Activated CD8-positive, alpha-beta memory T cell treated with anti-CD3 and anti-CD28 coated beads for 36 hours (primary cell): ENCODE results near the gene CALM3. TPM values are rescaled to one million over a fixed set of nuclear protein-coding genes. Genes with fewer than 3 reads are reported as not detected.

Experiments used
- CTCF ChIA-PET: fragments of 350-600 bp; sonication (Branson Sonifier 250); formaldehyde crosslinking; loops from one replicate; lab custom pipeline; 2021; ENCODE audit warnings: antibody characterized with exemption; lab: Charles Lee
- POLR2A ChIA-PET: fragments of 350-600 bp; sonication (Branson Sonifier 250); formaldehyde crosslinking; loops from one replicate; lab custom pipeline; 2021; ENCODE audit warnings: antibody characterized with exemption; lab: Charles Lee
- total RNA-seq, 2 experiments: library from RNA; stranded (reverse); gene quantifications; one replicate each; pipeline ENCODE4 v1.2.3, GENCODE V29; 2021

CALM3 gene
- total RNA-seq, 2 experiments from 2014 or later, result 454 to 460 TPM

DNA sequence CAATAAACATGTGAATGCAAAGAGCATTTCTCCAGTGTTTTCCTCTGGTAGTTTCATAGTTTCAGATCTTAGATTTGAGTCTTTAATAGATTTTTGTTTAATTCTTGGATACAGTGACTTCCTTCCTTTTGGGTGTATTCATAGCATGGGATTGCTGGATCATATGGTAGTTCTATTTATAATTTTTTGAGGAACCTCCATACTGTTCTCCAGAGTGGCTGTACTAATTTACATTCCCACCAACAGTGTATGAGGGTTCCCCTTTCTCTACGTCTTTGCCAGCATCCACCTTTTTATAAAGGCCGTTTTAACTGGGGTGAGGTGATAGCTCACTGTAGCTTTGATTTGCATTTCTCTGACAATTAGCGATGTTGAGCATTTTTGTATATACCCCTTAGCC is 9.3 kb upstream of the CALM3 start:
- CTCF ChIA-PET, result no interaction called here
- POLR2A ChIA-PET, result no interaction called here

DNA sequence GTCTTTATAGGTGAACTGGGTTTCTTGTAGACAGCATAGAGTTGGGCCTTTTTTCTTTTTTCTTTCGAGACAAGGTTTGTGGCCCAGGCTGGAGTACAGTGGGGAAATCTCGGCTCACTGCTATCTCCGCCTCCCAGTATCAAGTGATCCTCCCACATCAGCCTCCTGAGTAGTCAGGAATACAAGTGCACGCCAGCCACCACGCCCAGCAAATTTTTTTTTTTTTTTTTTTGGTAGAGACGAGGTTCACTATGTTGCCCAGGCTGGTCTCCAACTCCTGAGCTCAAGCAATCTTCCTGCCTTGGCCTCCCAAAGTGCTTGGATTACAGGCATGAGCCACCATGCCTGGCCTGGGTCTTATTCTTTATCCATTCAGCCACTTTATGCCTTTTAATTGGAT is 5.1 kb upstream of the CALM3 start:
- ChIA-PET POLR2A (no interaction called here), CTCF (interaction anchor here (1.2 kb wide), 1 partner anchor 133 kb away, joined by 3 read pairs; no protein-coding TSS in a partner anchor)

DNA sequence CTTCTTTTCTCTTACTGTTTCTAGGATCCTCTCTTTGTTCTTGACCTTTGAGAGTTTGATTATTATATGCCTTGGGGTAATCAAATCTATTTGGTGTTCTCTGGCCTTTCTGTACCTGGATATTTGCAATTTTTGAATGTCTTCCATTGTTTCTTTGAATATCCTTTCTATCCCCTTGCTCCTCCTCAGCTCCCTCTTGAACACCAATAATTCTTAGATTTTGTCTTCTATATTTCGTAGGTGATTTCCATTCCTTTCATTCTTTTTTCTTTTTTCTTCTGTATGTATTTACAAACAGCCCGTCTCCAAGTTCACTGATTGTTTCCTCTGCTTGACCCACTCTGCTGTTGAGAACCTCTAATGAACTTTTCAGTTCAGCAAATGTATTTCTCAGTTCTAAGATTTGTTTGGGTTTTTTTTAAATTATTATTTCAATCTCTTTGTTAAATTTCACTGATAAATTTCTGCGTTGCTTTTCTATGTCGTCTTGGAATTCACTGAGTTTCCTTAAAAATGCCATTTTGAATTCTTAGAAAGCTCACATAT is 2.7 kb upstream of the CALM3 start:
- ChIA-PET CTCF (interaction anchor here (0.7 to 1.1 kb wide), 3 partner anchors 16 to 168 kb away, joined by 3 to 4 read pairs (median 4); no protein-coding TSS in a partner anchor), POLR2A (no interaction called here)

DNA sequence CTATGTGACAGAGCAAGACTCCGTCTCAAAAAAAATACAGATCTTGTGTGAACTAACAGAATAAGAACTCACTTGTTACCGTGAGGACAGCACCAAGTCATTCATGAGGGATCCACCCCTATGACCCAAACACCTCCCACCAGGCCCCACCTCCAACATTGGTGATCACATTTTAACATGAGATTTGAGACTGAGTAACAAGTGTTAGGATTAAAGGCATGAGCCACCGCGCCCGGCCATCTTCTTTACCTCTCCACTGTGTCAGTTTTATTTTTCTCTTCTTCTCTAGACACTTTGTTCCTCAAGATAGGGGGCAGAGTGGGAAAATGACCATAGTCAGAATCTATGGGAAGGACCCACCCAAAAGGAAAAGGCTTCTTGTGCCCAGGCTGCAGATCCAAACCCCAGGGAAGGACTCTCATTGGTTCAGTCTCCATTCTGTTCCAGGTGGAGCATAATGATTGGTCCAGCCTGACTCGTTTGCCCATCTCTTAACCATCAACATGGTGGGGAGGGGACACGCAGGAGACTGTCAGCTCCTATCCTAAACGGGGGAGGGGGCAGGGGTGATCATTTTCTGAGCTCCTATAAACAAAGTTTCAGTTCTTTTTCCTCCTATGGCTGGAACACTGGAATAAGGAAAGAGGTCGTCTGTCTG is 1.3 kb upstream of the CALM3 start:
- CTCF ChIA-PET, result interaction anchor here (0.6 to 5.1 kb wide), 5 partner anchors 13 to 71 kb away, joined by 3 to 36 read pairs (median 4); partner anchors contain the start of gene DACT3

DNA sequence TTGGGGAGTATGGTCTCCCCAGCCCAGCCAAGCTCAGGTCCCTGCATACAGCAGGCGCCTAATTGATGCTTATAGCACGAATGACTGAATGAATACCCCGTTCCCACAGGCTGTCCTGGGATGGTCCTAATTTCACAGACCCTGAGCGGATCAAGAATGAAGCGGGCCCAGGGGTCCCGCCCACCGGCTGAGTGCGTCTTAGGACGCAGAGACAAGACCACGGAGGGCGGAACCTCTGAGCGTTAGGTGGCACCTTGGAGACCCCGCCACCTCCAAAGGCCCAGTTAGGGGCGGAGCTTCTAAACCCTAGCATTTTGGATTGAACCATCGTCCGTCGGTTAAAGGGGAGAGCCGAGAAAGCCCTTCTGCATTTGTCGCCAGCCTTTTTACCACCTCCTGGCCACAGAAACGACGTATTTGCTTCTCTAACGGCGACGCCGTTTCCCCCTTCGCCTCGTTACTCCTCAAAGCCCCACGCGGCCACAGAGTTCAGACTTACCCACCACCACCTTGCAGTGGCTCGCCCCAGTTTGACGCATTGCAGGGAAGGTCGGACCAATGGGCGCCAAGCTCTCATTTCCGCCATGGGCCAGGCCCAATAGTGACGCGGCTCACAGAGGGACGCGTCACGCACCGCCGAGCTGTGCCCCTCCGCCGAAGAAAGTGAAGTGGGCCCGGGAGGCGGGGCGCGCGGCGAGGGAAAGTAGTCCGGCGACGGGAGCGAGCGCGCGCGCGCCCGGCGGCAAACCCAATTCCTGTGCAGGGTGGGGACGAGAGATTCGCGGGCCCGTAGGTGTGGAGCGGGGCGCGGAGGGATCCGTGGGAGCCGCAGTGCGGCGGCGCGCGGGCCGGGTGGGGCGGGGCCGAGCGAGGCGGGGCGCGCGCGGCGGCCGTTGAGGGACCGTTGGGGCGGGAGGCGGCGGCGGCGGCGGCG is 479 bp upstream of the CALM3 start:
- POLR2A ChIA-PET, result interaction anchor here (0.5 to 3.6 kb wide), 9 partner anchors 9 to 697 kb away, joined by 3 to 30 read pairs (median 3); partner anchors contain the start of gene DACT3
- CTCF ChIA-PET, result interaction anchor here (0.6 to 5.1 kb wide), 5 partner anchors 12 to 71 kb away, joined by 3 to 36 read pairs (median 4); partner anchors contain the start of gene DACT3

More for the DNA sequence above, 1.3 kb upstream of the CALM3 start:
- POLR2A ChIA-PET, result interaction anchor here (0.5 to 3.6 kb wide), 5 partner anchors 12 to 918 kb away, joined by 3 to 30 read pairs (median 6); partner anchors contain the start of gene DACT3

DNA sequence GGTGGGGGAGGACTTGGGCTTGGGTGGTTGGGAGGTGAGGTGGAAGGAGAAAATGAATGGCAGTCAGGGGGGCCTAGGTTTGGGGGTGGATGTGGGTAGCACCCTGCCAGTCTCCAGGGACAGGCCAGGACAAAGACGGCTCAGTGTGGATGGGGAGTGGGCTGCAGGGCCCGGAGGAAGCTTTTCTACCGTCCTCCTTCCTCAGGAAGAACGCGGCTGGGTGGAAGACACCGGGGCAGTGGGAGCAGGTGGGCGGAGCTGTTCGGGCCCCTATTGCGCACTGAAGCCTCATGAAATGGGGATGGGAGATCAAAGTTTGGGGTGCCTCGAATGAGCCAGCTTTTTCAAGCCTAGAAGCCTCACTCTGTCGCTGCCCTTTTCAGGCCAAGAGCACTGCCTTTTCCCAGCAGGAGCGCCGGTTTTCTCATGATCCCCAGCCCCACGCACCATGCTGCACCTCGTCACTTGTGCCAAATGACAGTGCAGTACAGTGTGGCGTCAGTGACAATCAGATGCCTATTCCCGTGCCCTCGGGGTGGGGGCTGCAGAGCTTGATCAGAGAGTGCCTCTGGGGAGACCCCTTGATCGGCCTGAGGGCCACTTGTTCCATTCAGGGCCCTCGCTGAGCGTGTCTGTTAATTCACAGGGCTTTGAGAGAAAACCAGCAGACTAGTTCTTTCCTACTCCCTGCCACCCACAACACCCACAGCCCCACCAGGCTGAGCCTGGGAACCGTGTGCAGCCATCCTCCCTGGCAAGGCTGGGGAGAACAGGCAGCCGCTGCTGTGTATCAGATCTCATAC is 1.5 kb downstream of the CALM3 start:
- CTCF ChIA-PET, result interaction anchor here (0.8 to 5.1 kb wide), 4 partner anchors 10 to 107 kb away, joined by 3 to 36 read pairs (median 8); partner anchors contain the start of gene PNMA8B
- POLR2A ChIA-PET, result interaction anchor here (0.6 to 3.6 kb wide), 9 partner anchors 9 to 654 kb away, joined by 3 to 30 read pairs (median 3); partner anchors contain the start of genes DACT3 and SLC1A5

DNA sequence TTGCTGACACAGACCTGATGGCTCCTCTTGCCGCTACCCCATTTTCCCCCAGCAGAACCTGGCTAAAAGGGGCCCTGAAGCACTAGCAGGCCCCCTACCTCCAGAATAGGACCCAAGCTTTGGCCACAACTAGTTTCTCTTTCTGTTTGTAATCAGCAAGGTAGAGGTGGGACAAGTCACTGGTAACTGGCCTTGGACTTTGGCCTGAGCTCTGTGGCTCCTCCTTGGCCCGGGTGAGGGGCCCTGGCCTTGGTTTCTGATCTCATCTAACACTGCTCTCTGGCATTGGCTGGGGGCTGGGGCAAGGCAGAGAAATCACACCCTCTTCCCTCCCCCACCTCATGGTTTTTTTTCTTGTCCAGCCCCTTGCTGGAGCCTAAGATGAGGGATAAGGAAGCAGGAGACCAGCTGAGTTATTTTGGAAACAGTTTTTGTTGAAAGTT is 2.1 kb downstream of the CALM3 start:
- ChIA-PET CTCF (interaction anchor here (0.5 to 5.1 kb wide), 3 partner anchors 10 to 302 kb away, joined by 3 to 36 read pairs (median 11); no protein-coding TSS in a partner anchor), POLR2A (interaction anchor here (0.8 to 3.6 kb wide), 2 partner anchors 8 to 101 kb away, joined by 3 to 30 read pairs; no protein-coding TSS in a partner anchor)

DNA sequence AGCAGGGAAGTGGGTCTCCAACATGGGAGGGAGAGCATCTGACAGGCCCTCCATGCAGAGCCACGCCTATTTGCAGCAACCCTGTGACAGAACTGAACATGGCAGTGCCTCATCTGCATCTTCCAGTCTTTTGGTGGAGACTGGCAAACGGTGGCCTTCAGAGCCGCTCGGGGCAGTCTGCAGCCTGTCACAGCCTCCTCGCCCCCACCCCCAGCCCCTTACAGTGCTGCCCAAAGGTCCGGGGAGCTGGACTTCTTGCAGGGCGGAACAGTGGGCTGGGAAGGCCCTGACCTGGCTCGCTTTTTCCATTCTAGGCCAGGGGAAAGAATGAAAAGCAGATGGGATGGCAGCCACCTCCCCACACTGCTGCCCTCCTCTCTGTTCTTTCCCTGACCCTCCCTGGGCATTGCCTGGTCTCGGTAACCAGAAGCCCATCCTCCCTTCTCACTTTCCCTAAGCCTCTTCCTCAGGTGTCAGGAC is 2.7 kb downstream of the CALM3 start:
- POLR2A ChIA-PET, result interaction anchor here (3.6 kb wide), 1 partner anchor 8 kb away, joined by 30 read pairs; no protein-coding TSS in a partner anchor

DNA sequence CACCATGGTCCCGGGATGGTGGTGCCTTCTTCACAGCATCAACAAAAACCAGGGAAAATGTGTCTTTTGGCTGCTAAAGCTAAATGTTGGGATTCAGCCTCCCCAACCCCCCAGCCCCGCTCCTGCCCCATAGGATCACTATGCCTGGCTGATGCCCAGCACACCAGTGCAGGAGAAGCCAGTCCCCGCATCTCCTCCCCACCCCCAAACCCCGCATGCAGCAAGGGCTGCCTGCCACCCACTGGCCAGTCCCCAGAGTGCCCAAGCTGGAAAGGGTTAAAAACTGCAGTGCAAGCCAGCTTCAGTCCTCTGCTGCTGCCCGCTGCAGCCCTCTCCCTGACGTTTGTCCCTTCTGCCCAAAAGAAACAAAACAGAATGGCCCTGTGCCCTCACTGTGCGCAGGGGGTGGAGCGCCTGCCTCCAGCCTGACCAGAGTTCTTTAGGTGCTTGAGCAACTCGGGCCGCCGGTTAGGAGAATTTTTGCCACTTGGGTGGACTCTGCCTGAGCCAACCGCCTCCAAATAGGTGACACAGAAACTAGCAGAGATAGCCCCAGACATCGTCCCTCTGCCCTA is 3.7 kb downstream of the CALM3 start:
- CTCF ChIA-PET, result interaction anchor here (1.6 to 5.1 kb wide), 3 partner anchors 8 to 57 kb away, joined by 4 to 36 read pairs (median 6); no protein-coding TSS in a partner anchor
- POLR2A ChIA-PET, result no interaction called here

More for the DNA sequence above, 2.7 kb downstream of the CALM3 start:
- CTCF ChIA-PET, result interaction anchor here (0.5 to 5.1 kb wide), 4 partner anchors 9 to 301 kb away, joined by 3 to 36 read pairs (median 8); no protein-coding TSS in a partner anchor

DNA sequence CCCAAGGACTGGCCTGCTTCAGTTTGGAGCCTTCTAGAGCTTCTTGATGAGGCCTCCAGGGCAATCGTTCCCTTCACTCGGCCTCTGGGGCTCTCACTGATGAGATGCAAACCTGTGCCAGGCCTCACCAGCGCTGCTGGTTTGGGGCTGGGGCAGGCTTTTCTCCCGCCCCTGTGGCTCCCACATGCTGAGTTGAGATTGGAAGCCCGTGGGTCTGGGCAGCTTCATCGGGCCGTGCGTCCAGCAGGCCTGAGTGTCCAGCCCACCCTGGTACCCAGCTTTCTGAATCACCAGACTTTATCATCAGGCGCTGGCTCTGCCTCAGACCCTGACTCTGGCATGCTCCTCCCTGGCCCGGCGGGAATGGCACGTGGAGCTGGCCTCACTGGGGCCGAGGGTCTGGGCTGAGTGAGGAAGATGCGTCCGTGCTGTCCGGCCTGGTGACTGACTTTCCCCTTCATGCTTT is 4.3 kb downstream of the CALM3 start:
- ChIA-PET CTCF (interaction anchor here (1.0 to 1.6 kb wide), 3 partner anchors 9 to 57 kb away, joined by 4 to 6 read pairs (median 4); no protein-coding TSS in a partner anchor), POLR2A (no interaction called here)

DNA sequence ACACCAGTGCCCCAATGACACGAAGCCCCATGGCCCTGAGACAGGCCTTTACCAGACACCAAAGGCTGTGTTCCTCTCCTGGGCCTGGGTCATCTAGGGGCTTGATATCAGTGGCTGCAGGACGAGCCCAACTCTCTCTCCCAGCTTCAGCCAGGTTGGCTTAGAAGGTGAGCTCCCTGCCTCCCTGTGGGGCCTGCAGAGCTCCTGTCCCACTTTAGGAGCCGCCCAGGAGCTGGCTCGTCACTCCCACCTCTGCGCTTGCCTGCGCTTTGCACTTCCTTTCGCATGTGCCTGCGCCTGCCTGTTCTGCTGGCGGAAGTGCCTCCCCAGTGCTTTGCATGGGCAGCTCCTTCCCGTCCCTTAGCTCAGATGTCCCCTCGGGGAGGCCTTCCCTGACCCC is 4.9 kb downstream of the CALM3 start:
- CTCF ChIA-PET, result interaction anchor here (1.0 to 1.6 kb wide), 2 partner anchors 8 to 11 kb away, joined by 4 to 6 read pairs; no protein-coding TSS in a partner anchor
- POLR2A ChIA-PET, result interaction anchor here (1.6 kb wide), 1 partner anchor 55 kb away, joined by 3 read pairs; the partner anchor contains the start of gene DACT3

DNA sequence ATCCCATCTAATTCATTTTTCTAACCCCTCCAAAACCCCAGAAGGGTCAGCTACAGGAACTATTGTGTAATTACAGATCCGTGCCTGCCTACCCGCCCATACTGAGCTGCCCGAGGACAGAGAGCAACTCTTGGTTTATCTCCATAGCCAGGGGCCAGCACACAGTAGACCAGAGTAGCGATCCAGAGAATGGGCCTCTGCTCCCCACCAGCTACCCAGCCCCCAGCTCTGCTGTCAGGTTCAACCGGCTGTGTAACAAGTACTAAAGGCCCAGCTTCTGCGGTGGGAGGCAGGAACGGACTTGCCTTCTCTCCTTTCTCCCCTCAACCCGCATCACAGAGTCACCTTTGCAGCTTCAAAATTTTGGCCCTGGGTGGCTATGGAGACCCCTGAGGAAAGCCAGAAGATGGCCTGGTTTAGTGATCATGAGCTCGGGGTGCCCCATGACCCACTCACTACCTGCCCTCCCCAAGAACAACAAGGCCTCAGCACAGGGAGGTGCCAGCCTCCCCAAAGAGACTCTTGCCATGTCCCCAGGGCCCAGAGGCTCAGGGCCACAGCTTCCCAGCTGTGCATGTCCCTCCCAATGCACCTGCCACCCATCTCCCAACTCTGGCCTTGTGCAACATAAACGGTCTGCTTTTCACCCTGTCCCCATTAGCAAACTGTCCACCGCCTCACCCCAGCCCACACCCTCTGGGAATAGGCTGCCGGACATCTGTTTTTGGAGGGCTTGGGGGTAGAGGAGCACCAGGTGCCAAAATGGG is 5.7 kb downstream of the CALM3 start:
- POLR2A ChIA-PET, result interaction anchor here (1.6 kb wide), 1 partner anchor 54 kb away, joined by 3 read pairs; the partner anchor contains the start of gene DACT3

DNA sequence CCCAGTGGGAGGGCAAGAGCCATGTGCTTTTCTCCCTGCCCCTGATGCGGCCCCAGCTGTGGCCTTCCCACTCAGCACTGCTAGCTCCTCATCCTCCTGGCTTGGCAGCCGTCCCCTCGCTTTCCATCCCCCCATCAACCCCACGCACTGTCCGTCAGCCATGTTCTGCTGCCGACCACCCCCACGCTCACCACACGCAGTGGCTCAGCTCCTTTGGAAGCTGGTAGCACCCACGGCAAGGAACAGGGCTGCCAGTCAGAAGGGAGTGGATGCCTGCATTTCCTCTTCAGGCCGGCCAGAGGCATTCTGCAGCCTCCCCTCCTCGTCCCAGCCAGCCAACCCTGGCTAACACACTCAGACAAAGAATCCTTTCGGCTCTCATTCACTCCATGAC is 6.3 kb downstream of the CALM3 start:
- ChIA-PET POLR2A (interaction anchor here (1.6 kb wide), 1 partner anchor 54 kb away, joined by 3 read pairs; the partner anchor contains the start of gene DACT3), CTCF (interaction anchor here (0.5 kb wide), 1 partner anchor 143 kb away, joined by 3 read pairs; no protein-coding TSS in a partner anchor)

More for the DNA sequence above, 5.7 kb downstream of the CALM3 start:
- CTCF ChIA-PET, result interaction anchor here (1.0 kb wide), 1 partner anchor 7 kb away, joined by 4 read pairs; no protein-coding TSS in a partner anchor

DNA sequence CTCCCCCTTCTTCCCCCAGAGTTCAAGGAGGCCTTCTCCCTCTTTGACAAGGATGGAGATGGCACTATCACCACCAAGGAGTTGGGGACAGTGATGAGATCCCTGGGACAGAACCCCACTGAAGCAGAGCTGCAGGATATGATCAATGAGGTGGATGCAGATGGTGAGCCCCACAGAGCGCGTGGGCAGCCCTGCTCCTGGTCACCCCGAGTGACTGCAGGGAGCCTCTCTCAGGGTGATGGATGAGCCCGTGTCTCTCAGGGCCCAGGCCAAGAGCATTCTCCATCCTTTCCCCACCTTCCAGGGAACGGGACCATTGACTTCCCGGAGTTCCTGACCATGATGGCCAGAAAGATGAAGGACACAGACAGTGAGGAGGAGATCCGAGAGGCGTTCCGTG is 7.0 kb downstream of the CALM3 start:
- CTCF ChIA-PET, result interaction anchor here (0.5 kb wide), 1 partner anchor 142 kb away, joined by 3 read pairs; no protein-coding TSS in a partner anchor

DNA sequence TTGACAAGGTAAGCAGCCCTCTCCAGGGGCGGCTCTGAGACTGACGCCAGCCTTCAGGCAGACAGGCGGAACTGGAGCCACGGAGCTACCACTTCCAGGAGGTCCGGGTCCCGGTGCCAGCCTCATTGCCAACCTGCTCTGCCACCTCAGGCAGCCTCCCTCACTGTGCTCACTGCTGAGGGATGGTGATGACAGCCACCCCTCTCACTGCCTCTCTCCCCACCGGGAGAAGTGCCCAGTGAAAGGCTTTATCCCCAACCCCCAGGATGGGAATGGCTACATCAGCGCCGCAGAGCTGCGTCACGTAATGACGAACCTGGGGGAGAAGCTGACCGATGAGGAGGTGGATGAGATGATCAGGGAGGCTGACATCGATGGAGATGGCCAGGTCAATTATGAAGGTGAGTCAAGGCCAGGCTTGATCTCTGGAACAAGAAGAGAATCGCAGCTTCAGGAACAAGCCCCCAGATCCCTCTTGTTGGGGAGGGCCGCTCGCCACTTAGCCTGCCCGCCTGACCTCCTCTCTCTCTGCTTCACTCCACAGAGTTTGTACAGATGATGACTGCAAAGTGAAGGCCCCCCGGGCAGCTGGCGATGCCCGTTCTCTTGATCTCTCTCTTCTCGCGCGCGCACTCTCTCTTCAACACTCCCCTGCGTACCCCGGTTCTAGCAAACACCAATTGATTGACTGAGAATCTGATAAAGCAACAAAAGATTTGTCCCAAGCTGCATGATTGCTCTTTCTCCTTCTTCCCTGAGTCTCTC is 7.6 kb downstream of the CALM3 start:
- ChIA-PET POLR2A (no interaction called here), CTCF (interaction anchor here (1.7 kb wide), 1 partner anchor 53 kb away, joined by 5 read pairs; no protein-coding TSS in a partner anchor)

More for the DNA sequence above, 7.0 kb downstream of the CALM3 start:
- POLR2A ChIA-PET, result no interaction called here
